AG09309 (cell line): ENCODE measurements around the gene NT5M.
A peak's percentile ranks its signal among the peaks of the same experiment; 100 is the strongest.

Experiments used
- DNase-seq: peaks from one replicate; pipeline ENCODE4 v3.0.0-alpha.2; 2010; ENCODE audit warnings: low read depth
- H3K4me3 ChIP-seq: 2 replicates; pipeline ENCODE4 v1.5.1; 2011; ENCODE audit warnings: mild to moderate bottlenecking, low read depth, low read length, moderate library complexity; ENCODE audit not compliant: control insufficient read depth
- CTCF ChIP-seq: IDR thresholded peaks from 2 replicates; pipeline ENCODE4 v1.5.1; 2011; ENCODE audit warnings: mild to moderate bottlenecking, low read depth, low read length, inconsistent platforms; ENCODE audit not compliant: insufficient read depth, control insufficient read depth; ENCODE audit errors: missing control alignments

The NT5M gene

GRCh38 chr17:17386094-17386800 lies 83.1 kb downstream of the NT5M start:
- no peak for DNase-seq
- TF ChIP-seq CTCF, result no peak
- H3K4me3 ChIP-seq, result no peak overlapping the region

GRCh38 chr17:17387017-17387497 lies 83.9 kb downstream of the NT5M start:
- no peak for TF ChIP-seq CTCF
- DNase-seq, result no peak
- no peak overlapping the region for H3K4me3 ChIP-seq

- no peak overlapping the region for H3K4me3 ChIP-seq
- no peak for DNase-seq
- peak; percentile 28 for TF ChIP-seq CTCF
These were observed 84.6 kb downstream of the NT5M start for GRCh38 chr17:17387498-17388362.

GRCh38 chr17:17388657-17389496 lies 85.7 kb downstream of the NT5M start:
- no peak for DNase-seq
- TF ChIP-seq CTCF, result no peak
- no peak overlapping the region for H3K4me3 ChIP-seq

- DNase-seq, result no peak
- no peak for TF ChIP-seq CTCF
- no peak overlapping the region for H3K4me3 ChIP-seq
These were observed 88.6 kb downstream of the NT5M start for GRCh38 chr17:17391668-17392370.

GRCh38 chr17:17393976-17394375 lies 90.8 kb downstream of the NT5M start:
- no peak for DNase-seq
- no peak overlapping the region for H3K4me3 ChIP-seq
- no peak for TF ChIP-seq CTCF
